H9 (cell line): ENCODE data around the gene NOA1. TPM values are rescaled to one million over a fixed set of nuclear protein-coding genes. Genes with fewer than 3 reads are reported as not detected.

ENCODE experiments used
- DNase-seq: peaks from one replicate; pipeline ENCODE4 v3.0.0-alpha.2; 2017
- H2AFZ ChIP-seq: one replicate; pipeline ENCODE4 v1.6.1; 2013; ENCODE audit warnings: mild to moderate bottlenecking, low read length, control low read depth, moderate library complexity
- H2AK5ac ChIP-seq: 2 replicates; pipeline ENCODE4 v1.6.1; 2013; ENCODE audit warnings: low read length, control low read depth, mixed read lengths; ENCODE audit not compliant: insufficient read length
- H2BK120ac ChIP-seq: one replicate; pipeline ENCODE4 v1.6.1; 2013; ENCODE audit warnings: low read depth, mild to moderate bottlenecking, low read length, control low read depth, inconsistent platforms; ENCODE audit not compliant: poor library complexity, severe bottlenecking
- H2BK12ac ChIP-seq: 2 replicates; pipeline ENCODE4 v1.6.1; 2013; ENCODE audit warnings: low read length, control low read depth, mixed read lengths, low read depth; ENCODE audit not compliant: insufficient read length
- H2BK15ac ChIP-seq: 2 replicates; pipeline ENCODE4 v1.6.1; 2013; ENCODE audit warnings: low read depth, low read length, control low read depth
- H2BK20ac ChIP-seq: one replicate; pipeline ENCODE4 v1.6.1; 2013; ENCODE audit warnings: low read depth, mild to moderate bottlenecking, low read length, control low read depth, inconsistent platforms; ENCODE audit not compliant: poor library complexity, severe bottlenecking
- H2BK5ac ChIP-seq: 2 replicates; pipeline ENCODE4 v1.6.1; 2013; ENCODE audit warnings: low read length, control low read depth, mixed read lengths; ENCODE audit not compliant: insufficient read length
- H3K14ac ChIP-seq: 2 replicates; pipeline ENCODE4 v1.6.1; 2013; ENCODE audit warnings: low read length, control low read depth; ENCODE audit not compliant: insufficient read depth
- H3K18ac ChIP-seq: 2 replicates; pipeline ENCODE4 v1.6.1; 2013; ENCODE audit warnings: low read depth, mild to moderate bottlenecking, mixed read lengths, low read length, control low read depth; ENCODE audit not compliant: insufficient read length
- H3K23ac ChIP-seq: 2 replicates; pipeline ENCODE4 v1.6.1; 2013; ENCODE audit warnings: low read length, control low read depth, mixed read lengths, low read depth; ENCODE audit not compliant: insufficient read length
- H3K23me2 ChIP-seq: 2 replicates; pipeline ENCODE4 v1.6.1; 2013; ENCODE audit warnings: low read depth, mild to moderate bottlenecking, mixed read lengths, low read length, control low read depth; ENCODE audit not compliant: insufficient read length, poor library complexity, severe bottlenecking
- H3K27ac ChIP-seq: 2 replicates; pipeline ENCODE4 v1.5.1; 2013; ENCODE audit warnings: low read length, control low read depth, mixed read lengths, low read depth; ENCODE audit not compliant: insufficient read length
- H3K27me3 ChIP-seq: 2 replicates; pipeline ENCODE4 v1.6.1; 2013; ENCODE audit warnings: low read length, control low read depth, inconsistent platforms; ENCODE audit not compliant: insufficient read depth
- H3K4ac ChIP-seq: 2 replicates; pipeline ENCODE4 v1.6.1; 2013; ENCODE audit warnings: low read depth, mild to moderate bottlenecking, control low read depth, inconsistent platforms, low read length, moderate library complexity
- H3K4me1 ChIP-seq: 2 replicates; pipeline ENCODE4 v1.6.1; 2013; ENCODE audit warnings: low read length, control low read depth, inconsistent platforms; ENCODE audit not compliant: insufficient read depth
- H3K4me2 ChIP-seq: 2 replicates; pipeline ENCODE4 v1.6.1; 2013; ENCODE audit warnings: low read length, control low read depth, mixed read lengths; ENCODE audit not compliant: insufficient read length, insufficient read depth
- H3K56ac ChIP-seq: 2 replicates; pipeline ENCODE4 v1.6.1; 2013; ENCODE audit warnings: low read depth, mild to moderate bottlenecking, mixed read lengths, low read length, control low read depth; ENCODE audit not compliant: insufficient read length
- H3K79me1 ChIP-seq: 2 replicates; pipeline ENCODE4 v1.6.1; 2013; ENCODE audit warnings: low read depth, mild to moderate bottlenecking, moderate library complexity, low read length, control low read depth, inconsistent platforms; ENCODE audit not compliant: insufficient read depth, poor library complexity, severe bottlenecking
- H3K79me2 ChIP-seq: 2 replicates; pipeline ENCODE4 v1.6.1; 2013; ENCODE audit warnings: low read length, control low read depth, inconsistent platforms; ENCODE audit not compliant: insufficient read depth
- H3K9ac ChIP-seq: 2 replicates; pipeline ENCODE4 v1.6.1; 2013; ENCODE audit warnings: low read length, control low read depth, mixed read lengths; ENCODE audit not compliant: insufficient read length; ENCODE audit errors: extremely low read depth
- H3K9me3 ChIP-seq: one replicate; pipeline ENCODE4 v1.6.1; 2013; ENCODE audit warnings: low read depth, low read length, inconsistent platforms; ENCODE audit not compliant: control insufficient read depth
- H3T11ph ChIP-seq: one replicate; pipeline ENCODE4 v1.6.1; 2013; ENCODE audit warnings: mild to moderate bottlenecking, low read length, control low read depth, inconsistent platforms
- H4K20me1 ChIP-seq: one replicate; pipeline ENCODE4 v1.6.1; 2013; ENCODE audit not compliant: control insufficient read depth, insufficient read length, insufficient read depth
- H4K5ac ChIP-seq: 2 replicates; pipeline ENCODE4 v1.6.1; 2013; ENCODE audit warnings: low read depth, mild to moderate bottlenecking, mixed read lengths, low read length, control low read depth; ENCODE audit not compliant: insufficient read length
- H4K8ac ChIP-seq: replicated peaks from 2 replicates; pipeline ENCODE4 v1.6.1; 2013; ENCODE audit warnings: low read length, control low read depth, mixed read lengths, low read depth; ENCODE audit not compliant: insufficient read length
- H4K91ac ChIP-seq: 2 replicates; pipeline ENCODE4 v1.6.1; 2013; ENCODE audit warnings: low read depth, mild to moderate bottlenecking, moderate library complexity, mixed read lengths, low read length, control low read depth; ENCODE audit not compliant: insufficient read length
- H3K27ac Mint-ChIP-seq, 3 experiments: 2 replicates in 2 of 3; 3 replicates in 1 of 3; pipeline ENCODE4 v1.8.0; 2020 to 2021; ENCODE audit warnings: mixed read lengths in 3 of 3, mild to moderate bottlenecking in 1 of 3, moderate library complexity in 1 of 3
- H3K27me3 Mint-ChIP-seq: 2 replicates; pipeline ENCODE4 v1.8.0; 2021; ENCODE audit warnings: low read depth, mild to moderate bottlenecking, moderate library complexity, mixed read lengths
- H3K36me3 Mint-ChIP-seq, 3 experiments: 2 replicates in 2 of 3; 3 replicates in 1 of 3; pipeline ENCODE4 v1.8.0; 2020 to 2021; ENCODE audit warnings: low read depth in 3 of 3, mixed read lengths in 3 of 3; ENCODE audit not compliant: insufficient read depth in 1 of 3
- H3K4me1 Mint-ChIP-seq, 2 experiments: 2 replicates each; pipeline ENCODE4 v1.8.0; 2020; ENCODE audit warnings: mixed read lengths in 2 of 2
- H3K4me3 Mint-ChIP-seq, 2 experiments: 2 replicates in 1 of 2; 3 replicates in 1 of 2; pipeline ENCODE4 v1.8.0; 2020 to 2021; ENCODE audit warnings: mild to moderate bottlenecking in 2 of 2, mixed read lengths in 2 of 2, moderate library complexity in 1 of 2
- H3K9me3 Mint-ChIP-seq, 2 experiments: 2 replicates in 1 of 2; 3 replicates in 1 of 2; pipeline ENCODE4 v1.8.0; 2020; ENCODE audit warnings: mild to moderate bottlenecking in 2 of 2, mixed read lengths in 2 of 2, moderate library complexity in 1 of 2
- CTCF ChIP-seq: fragments of 200-600 bp; sonication (generic); conservative IDR thresholded peaks from 3 replicates; pipeline ENCODE4 v1.8.0; 2021; ENCODE audit warnings: antibody characterized with exemption, mild to moderate bottlenecking
- WGBS: extraction: QIAGEN DNeasy Blood & Tissue Kit; methylation state at CpG from one replicate; pipeline ENCODE4 v1.1.7; 2013; ENCODE audit warnings: missing lambda C conversion rate, low lambda C conversion rate, mixed read lengths; ENCODE audit not compliant: insufficient read length; ENCODE audit errors: extremely low coverage; 5-methylcytosine and 5-hydroxymethylcytosine counted together
- total RNA-seq: library from RNA; stranded (reverse); gene quantifications from 2 replicates; pipeline ENCODE4 v1.2.1, GENCODE V29; 2021

The NOA1 gene
- total RNA-seq, 1 experiment from 2014 or later, result 22.8 TPM

- Histone ChIP-seq H3K56ac (no peak overlapping the region), H3K9me3 (no peaks in the 10 kb centered on the region), H3K23ac (no peak overlapping the region), H2AFZ (no peak overlapping the region), H3K79me1 (no peaks in the 10 kb centered on the region), H3K79me2 (no peaks in the 10 kb centered on the region), H2AK5ac (no peak overlapping the region), H4K5ac (no peak overlapping the region), H2BK120ac (no peak overlapping the region), H3K14ac (no peak overlapping the region), H3K4ac (no peak overlapping the region), H2BK15ac (no peak overlapping the region), H4K20me1 (no peaks in the 10 kb centered on the region), H3K27me3 (no peaks in the 10 kb centered on the region), H2BK20ac (no peak overlapping the region), H4K8ac (no peak overlapping the region), H3K4me2 (no peak overlapping the region), H3K4me1 (no peaks in the 10 kb centered on the region), H2BK5ac (no peak overlapping the region), H3K18ac (no peak overlapping the region), H4K91ac (no peak overlapping the region), H2BK12ac (no peak overlapping the region), H3K23me2 (no peaks in the 10 kb centered on the region), H3K9ac (no peak overlapping the region), H3K27ac (no peak overlapping the region), H3T11ph (no peak overlapping the region)
- Mint-ChIP-seq H3K27me3 (peaks cover 2% of the 10 kb centered on the region; the same call in 1 of the 2 replicates), H3K4me1 (no peaks in the 10 kb centered on the region), H3K36me3 (peaks cover 4 to 21% (median 8%) of the 10 kb centered on the region in 3 experiments; a peak in 6 of 7 replicates), H3K9me3 (no peaks in the 10 kb centered on the region), H3K4me3 (no peak overlapping the region), H3K27ac (no peak overlapping the region; a peak in 1 of 7 replicates)
- TF ChIP-seq CTCF, result no peak
- no CpG with 5 or more reads among the region's 7 CpGs for WGBS
- no peak for DNase-seq
These were observed 19.3 kb downstream of the NOA1 start for GRCh38 chr4:56958111-56958517.
